HepG2 (cell line): ENCODE measurements around the gene TRAP1. TPM values are rescaled to one million over a fixed set of nuclear protein-coding genes. Genes with fewer than 3 reads are reported as not detected.

Experiments
- ARID4A ChIP-seq: sonication (generic); formaldehyde crosslinking; IDR thresholded peaks from 2 replicates; pipeline ENCODE4 v1.5.0; 2020; ENCODE audit warnings: mild to moderate bottlenecking, missing genetic modification reagents, borderline replicate concordance
- ARNT2 ChIP-seq: sonication (generic); formaldehyde crosslinking; IDR thresholded peaks from 2 replicates; pipeline ENCODE4 v1.8.0; 2022; ENCODE audit warnings: mild to moderate bottlenecking, low read depth, missing genetic modification reagents, moderate library complexity
- DRAP1 ChIP-seq: IDR thresholded peaks from 2 replicates; pipeline ENCODE4 v1.6.1; 2016; ENCODE audit warnings: missing genetic modification reagents, missing compliant biosample characterization
- GFI1 ChIP-seq: sonication (generic); formaldehyde crosslinking; IDR thresholded peaks from 2 replicates; pipeline ENCODE4 v1.5.0; 2020; ENCODE audit warnings: missing genetic modification reagents, mild to moderate bottlenecking, borderline replicate concordance
- KDM1A ChIP-seq: IDR thresholded peaks from 2 replicates; pipeline ENCODE4 v1.6.1; 2016; ENCODE audit warnings: missing compliant biosample characterization
- KLF6 ChIP-seq: IDR thresholded peaks from 2 replicates; pipeline ENCODE4 v1.8.0; 2016; ENCODE audit warnings: missing biosample characterization, missing genetic modification reagents
- KLF9 ChIP-seq: IDR thresholded peaks from 2 replicates; pipeline ENCODE4 v1.6.1; 2016; ENCODE audit warnings: low read depth
- MTA3 ChIP-seq: sonication (generic); formaldehyde crosslinking; IDR thresholded peaks from 2 replicates; pipeline ENCODE4 v1.4.0; 2020; ENCODE audit warnings: missing genetic modification reagents
- NAIF1 ChIP-seq: sonication (generic); formaldehyde crosslinking; IDR thresholded peaks from 2 replicates; pipeline ENCODE4 v1.5.0; 2020; ENCODE audit warnings: mild to moderate bottlenecking, missing genetic modification reagents, borderline replicate concordance
- PHF20 ChIP-seq: sonication (generic); formaldehyde crosslinking; IDR thresholded peaks from 2 replicates; pipeline ENCODE4 v1.5.0; 2020; ENCODE audit warnings: mild to moderate bottlenecking, missing genetic modification reagents
- RELA ChIP-seq: sonication (generic); formaldehyde crosslinking; IDR thresholded peaks from 2 replicates; pipeline ENCODE4 v1.4.0; 2020; ENCODE audit warnings: missing genetic modification reagents
- SIX4 ChIP-seq: sonication (generic); formaldehyde crosslinking; IDR thresholded peaks from 2 replicates; pipeline ENCODE4 v1.4.0; 2020; ENCODE audit warnings: missing genetic modification reagents
- SP2 ChIP-seq: sonication (generic); formaldehyde crosslinking; IDR thresholded peaks from 2 replicates; pipeline ENCODE4 v1.5.1; 2020; ENCODE audit warnings: mild to moderate bottlenecking, missing genetic modification reagents
- TEAD2 ChIP-seq: sonication (generic); formaldehyde crosslinking; IDR thresholded peaks from 2 replicates; pipeline ENCODE4 v1.9.0; 2021; ENCODE audit warnings: missing genetic modification reagents
- YY1 ChIP-seq: IDR thresholded peaks from 2 replicates; pipeline ENCODE4 v1.6.1; 2011; ENCODE audit warnings: low read length, low read depth, moderate library complexity, mild to moderate bottlenecking; ENCODE audit not compliant: insufficient read depth, insufficient replicate concordance
- ZNF251 ChIP-seq: sonication (generic); formaldehyde crosslinking; IDR thresholded peaks from 2 replicates; pipeline ENCODE4 v1.9.0; 2021; ENCODE audit warnings: mild to moderate bottlenecking, missing genetic modification reagents
- ZNF350 ChIP-seq: sonication (generic); formaldehyde crosslinking; IDR thresholded peaks from 2 replicates; pipeline ENCODE4 v1.4.0; 2020; ENCODE audit warnings: mild to moderate bottlenecking, low read depth, missing genetic modification reagents, borderline replicate concordance
- ZNF761 ChIP-seq: sonication (generic); formaldehyde crosslinking; conservative IDR thresholded peaks from 2 replicates; pipeline ENCODE4 v1.4.0; 2020; ENCODE audit warnings: mild to moderate bottlenecking, missing genetic modification reagents
- ZNF777 ChIP-seq: sonication (generic); formaldehyde crosslinking; IDR thresholded peaks from 2 replicates; pipeline ENCODE4 v1.4.0; 2020; ENCODE audit warnings: missing genetic modification reagents
- ZNF839 ChIP-seq: sonication (generic); formaldehyde crosslinking; IDR thresholded peaks from 2 replicates; pipeline ENCODE4 v1.4.0; 2020; ENCODE audit warnings: missing genetic modification reagents, mild to moderate bottlenecking, borderline replicate concordance
- ZXDC ChIP-seq: sonication (generic); formaldehyde crosslinking; IDR thresholded peaks from 2 replicates; pipeline ENCODE4 v1.5.0; 2020; ENCODE audit warnings: mild to moderate bottlenecking, missing genetic modification reagents
- polyA plus RNA-seq, 8 experiments: library from polyadenylated mRNA; depleted of rRNA in 3 of 8; stranded (reverse) in 7 of 8; unstranded in 1 of 8; fragments of >200 nt; fragmentation: Illumina TruSeq in 4 of 8; extraction: Trizol in 4 of 8; gene quantifications; 2 replicates each; pipeline versions ENCODE4 v1.2.1 to v1.2.3, GENCODE V29; 2011 to 2016; ENCODE audit warnings: low read depth in 4 of 8, missing spikeins in 1 of 8, mixed read lengths in 1 of 8; ENCODE audit not compliant: insufficient read depth in 1 of 8
- total RNA-seq, 5 experiments: library from RNA; depleted of rRNA; stranded (reverse); fragments of >200 nt; fragmentation: Illumina TruSeq; extraction: Trizol; gene quantifications; 2 replicates each; pipeline ENCODE4 v1.2.3, GENCODE V29; 2016; ENCODE audit warnings: low read depth in 1 of 5
- TF ChIP-seq, protein P1 (sequence below): sonication (generic); formaldehyde crosslinking; IDR thresholded peaks from 2 replicates; pipeline ENCODE4 v1.5.0; 2020; ENCODE audit warnings: missing genetic modification reagents

Gene TRAP1
- total and polyA plus RNA-seq, 2 of the 13 experiments (the other 11 are each of a cell fraction or from before 2014, with no cell fraction given) = 127 to 240 TPM

GRCh38 chr16:3695610-3696369 is 21.5 kb downstream of the TRAP1 start (continued):
- TF ChIP-seq ZNF251 (no peak), PHF20 (peak; percentile 64), ZNF350 (CRISPR knock-in tag) (peak; percentile 97), KLF6 (CRISPR knock-in tag) (peak; percentile 49; the same call in 1 of the 2 replicates), ZXDC (CRISPR knock-in tag) (peak; percentile 82; the same call in 1 of the 2 replicates), SP2 (CRISPR knock-in tag) (no peak), ARNT2 (CRISPR knock-in tag) (peak; percentile 72), YY1 (no peak), MTA3 (no peak), ZNF839 (CRISPR knock-in tag) (no peak), ZNF777 (CRISPR knock-in tag) (no peak), GFI1 (CRISPR knock-in tag) (peak; percentile 31; the same call in 1 of the 2 replicates), KLF9 (CRISPR knock-in tag) (peak; percentile 32; the same call in 1 of the 2 replicates), TEAD2 (CRISPR knock-in tag) (no peak), RELA (no peak), ARID4A (CRISPR knock-in tag) (peak; percentile 92), DRAP1 (CRISPR knock-in tag) (peak; percentile 87), SIX4 (CRISPR knock-in tag) (peak; percentile 76), ZNF761 (CRISPR knock-in tag) (peak; percentile 88), KDM1A (CRISPR knock-in tag) (peak; percentile 78), NAIF1 (CRISPR knock-in tag) (peak; percentile 82; the same call in 1 of the 2 replicates)
- TF ChIP-seq, protein P1, sequence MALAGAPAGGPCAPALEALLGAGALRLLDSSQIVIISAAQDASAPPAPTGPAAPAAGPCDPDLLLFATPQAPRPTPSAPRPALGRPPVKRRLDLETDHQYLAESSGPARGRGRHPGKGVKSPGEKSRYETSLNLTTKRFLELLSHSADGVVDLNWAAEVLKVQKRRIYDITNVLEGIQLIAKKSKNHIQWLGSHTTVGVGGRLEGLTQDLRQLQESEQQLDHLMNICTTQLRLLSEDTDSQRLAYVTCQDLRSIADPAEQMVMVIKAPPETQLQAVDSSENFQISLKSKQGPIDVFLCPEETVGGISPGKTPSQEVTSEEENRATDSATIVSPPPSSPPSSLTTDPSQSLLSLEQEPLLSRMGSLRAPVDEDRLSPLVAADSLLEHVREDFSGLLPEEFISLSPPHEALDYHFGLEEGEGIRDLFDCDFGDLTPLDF (CRISPR knock-in tag) = peak; percentile 45; the same call in 1 of the 2 replicates
